Fibroblast of lung (primary cell): ENCODE data around the gene CBR3. TPM values are rescaled to one million over a fixed set of nuclear protein-coding genes. Genes with fewer than 3 reads are reported as not detected.
"Not testable (repeated sequence)": the region's sequence is repeated elsewhere in the genome, so short reads cannot be mapped to it uniquely, and the experiment has no call there.

Experiments used
- DNase-seq, 2 donors: peaks; one replicate each; pipeline versions ENCODE4 v3.0.0 to v3.0.0-alpha.2; 2010; ENCODE audit warnings: low read depth in 2 of 2
- H2AFZ ChIP-seq: 2 replicates; pipeline ENCODE4 v1.5.1; 2012; ENCODE audit warnings: low read length, control low read depth, inconsistent platforms
- H3K27ac ChIP-seq: 2 replicates; pipeline ENCODE4 v1.5.1; 2011; ENCODE audit warnings: low read length, control low read depth; ENCODE audit not compliant: insufficient read depth
- H3K27me3 ChIP-seq: 2 replicates; pipeline ENCODE4 v1.5.1; 2011; ENCODE audit warnings: mild to moderate bottlenecking, low read length; ENCODE audit not compliant: control insufficient read depth, insufficient read depth
- H3K36me3 ChIP-seq: 2 replicates; pipeline ENCODE4 v1.5.1; 2011; ENCODE audit warnings: low read length; ENCODE audit not compliant: control insufficient read depth, insufficient read depth
- H3K4me1 ChIP-seq: 2 replicates; pipeline ENCODE4 v1.5.1; 2011; ENCODE audit warnings: low read length; ENCODE audit not compliant: control insufficient read depth, insufficient read depth; ENCODE audit errors: extremely low read depth
- H3K4me2 ChIP-seq: 2 replicates; pipeline ENCODE4 v1.5.1; 2011; ENCODE audit warnings: low read length, control low read depth; ENCODE audit not compliant: insufficient read depth; ENCODE audit errors: extremely low read depth
- H3K4me3 ChIP-seq, 4 experiments: fragments of 200-600 bp in 1 of 4; sonication (generic) in 1 of 4; replicated peaks in 1 of 4; 2 replicates each; pipeline ENCODE4 v1.5.1; 2011 to 2016; ENCODE audit warnings: low read length in 4 of 4, low read depth in 3 of 4, mild to moderate bottlenecking in 3 of 4, control low read depth in 2 of 4, inconsistent platforms in 1 of 4, mixed read lengths in 1 of 4; ENCODE audit not compliant: insufficient read depth in 1 of 4; ENCODE audit errors: control extremely low read depth in 1 of 4
- H3K79me2 ChIP-seq: 2 replicates; pipeline ENCODE4 v1.5.1; 2012; ENCODE audit warnings: mild to moderate bottlenecking, low read length, inconsistent platforms; ENCODE audit not compliant: control insufficient read depth, insufficient read depth
- H3K9ac ChIP-seq: 2 replicates; pipeline ENCODE4 v1.5.1; 2011; ENCODE audit warnings: mild to moderate bottlenecking, low read length, control low read depth; ENCODE audit not compliant: insufficient read depth
- H3K9me3 ChIP-seq: 2 replicates; pipeline ENCODE4 v1.5.1; 2012; ENCODE audit warnings: low read depth, low read length; ENCODE audit not compliant: control insufficient read depth, insufficient read depth
- H4K20me1 ChIP-seq: 2 replicates; pipeline ENCODE4 v1.5.1; 2011; ENCODE audit warnings: low read length; ENCODE audit not compliant: control insufficient read depth, insufficient read depth; ENCODE audit errors: extremely low read depth
- EZH2 ChIP-seq: IDR thresholded peaks from 2 replicates; pipeline ENCODE4 v1.5.1; 2012; ENCODE audit warnings: low read length, control low read depth, mild to moderate bottlenecking; ENCODE audit errors: missing control alignments
- polyA plus RNA-seq, 2 donors: library from polyadenylated mRNA; depleted of rRNA in 1 of 2; stranded (reverse) in 1 of 2; unstranded in 1 of 2; fragments of >200 nt; gene quantifications; 2 replicates each; pipeline ENCODE4 v1.2.1, GENCODE V29; 2011 to 2012; ENCODE audit warnings: missing spikeins in 1 of 2
- total RNA-seq: library from RNA; depleted of rRNA; stranded (reverse); fragments of >200 nt; gene quantifications from 2 replicates; pipeline ENCODE4 v1.2.1, GENCODE V29; 2014
- TF ChIP-seq, protein P1 (sequence below), 2 donors: IDR thresholded peaks in 1 of 2; conservative IDR thresholded peaks in 1 of 2; 1 replicate in 1 of 2; 2 replicates in 1 of 2; pipeline ENCODE4 v1.5.1; 2011 to 2012; ENCODE audit warnings: low read length in 2 of 2, control low read depth in 1 of 2, inconsistent platforms in 1 of 2, low read depth in 1 of 2, mild to moderate bottlenecking in 1 of 2

The CBR3 gene
- total and polyA plus RNA-seq, 2 donors (not counting 1 experiment from before 2014, with no cell fraction given): 13.2 to 21.1 TPM

DNA sequence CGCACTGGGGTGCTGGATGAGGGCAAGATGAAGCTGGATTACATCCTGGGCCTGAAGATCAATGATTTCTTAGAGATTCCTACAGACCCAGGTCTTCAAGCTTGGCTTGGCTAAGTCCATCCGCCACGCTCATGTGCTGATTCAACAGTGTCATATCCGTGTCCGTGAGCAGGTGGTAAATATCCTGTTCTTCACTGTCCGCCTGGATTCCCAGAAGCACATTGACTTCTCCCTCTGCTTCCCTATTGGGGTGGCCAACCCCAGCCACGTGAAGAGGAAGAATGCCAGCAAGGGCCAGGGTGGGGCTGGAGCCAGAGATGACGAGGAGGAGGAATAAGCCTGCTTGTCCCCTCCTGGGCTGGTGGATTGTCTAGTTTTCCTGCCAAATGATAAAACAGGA is 2.2 kb upstream of the CBR3 start:
- TF ChIP-seq EZH2: no peak
- TF ChIP-seq, protein P1, sequence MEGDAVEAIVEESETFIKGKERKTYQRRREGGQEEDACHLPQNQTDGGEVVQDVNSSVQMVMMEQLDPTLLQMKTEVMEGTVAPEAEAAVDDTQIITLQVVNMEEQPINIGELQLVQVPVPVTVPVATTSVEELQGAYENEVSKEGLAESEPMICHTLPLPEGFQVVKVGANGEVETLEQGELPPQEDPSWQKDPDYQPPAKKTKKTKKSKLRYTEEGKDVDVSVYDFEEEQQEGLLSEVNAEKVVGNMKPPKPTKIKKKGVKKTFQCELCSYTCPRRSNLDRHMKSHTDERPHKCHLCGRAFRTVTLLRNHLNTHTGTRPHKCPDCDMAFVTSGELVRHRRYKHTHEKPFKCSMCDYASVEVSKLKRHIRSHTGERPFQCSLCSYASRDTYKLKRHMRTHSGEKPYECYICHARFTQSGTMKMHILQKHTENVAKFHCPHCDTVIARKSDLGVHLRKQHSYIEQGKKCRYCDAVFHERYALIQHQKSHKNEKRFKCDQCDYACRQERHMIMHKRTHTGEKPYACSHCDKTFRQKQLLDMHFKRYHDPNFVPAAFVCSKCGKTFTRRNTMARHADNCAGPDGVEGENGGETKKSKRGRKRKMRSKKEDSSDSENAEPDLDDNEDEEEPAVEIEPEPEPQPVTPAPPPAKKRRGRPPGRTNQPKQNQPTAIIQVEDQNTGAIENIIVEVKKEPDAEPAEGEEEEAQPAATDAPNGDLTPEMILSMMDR (conservative IDR thresholded peaks at IDR 0.05 in 1 of 2, IDR thresholded peaks at IDR 0.05 in 1 of 2; ENCODE audit: low read depth in 1 of 2, low read length in 2 of 2): no peak
- H3K4me2 ChIP-seq: no peak overlapping the region

DNA sequence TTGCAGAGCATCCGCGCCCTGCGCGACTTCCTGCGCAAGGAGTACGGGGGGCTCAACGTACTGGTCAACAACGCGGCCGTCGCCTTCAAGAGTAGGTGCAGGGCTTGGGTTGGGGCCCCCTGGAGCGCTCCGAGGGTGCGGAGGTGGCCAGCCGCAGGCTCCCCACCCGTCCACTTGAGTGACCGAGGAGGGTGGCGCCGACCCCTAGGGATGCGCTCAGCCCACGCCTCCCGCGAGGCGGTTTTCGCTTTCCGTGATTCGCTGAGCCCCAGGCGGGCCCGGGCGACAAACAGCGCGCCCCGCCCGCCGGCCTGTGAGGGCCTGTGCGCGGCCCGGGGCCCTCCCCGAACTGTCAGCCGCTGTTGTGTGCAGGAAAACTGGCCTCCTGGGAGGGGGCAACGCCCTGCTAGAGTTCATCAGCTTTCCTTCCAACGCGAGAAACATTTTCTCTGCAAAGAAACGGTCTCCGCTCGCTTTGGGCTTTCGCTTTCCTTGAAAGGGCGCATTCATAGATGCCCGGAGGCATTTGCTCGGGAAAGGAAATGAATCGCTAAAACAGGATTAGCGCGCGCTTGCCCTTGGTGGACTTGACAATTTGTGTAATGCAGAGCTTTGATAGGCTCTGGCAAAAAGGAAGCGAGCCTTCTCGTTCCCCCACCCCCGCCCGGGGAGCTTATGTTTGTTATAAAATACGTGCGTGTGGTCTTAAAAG is 668 bp downstream of the CBR3 start:
- no peaks in the 10 kb centered on the region for H3K36me3 ChIP-seq
- H3K27ac ChIP-seq: peak overlapping the region; percentile 88
- peak overlapping the region; percentile 93 for H3K4me2 ChIP-seq
- H3K4me3 ChIP-seq: peak overlapping the region; percentile 48 to 79 (median 64)
- TF ChIP-seq, protein P1 (conservative IDR thresholded peaks at IDR 0.05 in 1 of 2, IDR thresholded peaks at IDR 0.05 in 1 of 2; ENCODE audit: low read depth in 1 of 2, low read length in 2 of 2): no peak
- no peak for TF ChIP-seq EZH2
- H3K27me3 ChIP-seq: no peaks in the 10 kb centered on the region
- no peaks in the 10 kb centered on the region for H4K20me1 ChIP-seq
- peak; percentile 78 to 80 for DNase-seq
- peak overlapping the region; percentile 64 for H3K9ac ChIP-seq
- peaks cover 2% of the 10 kb centered on the region for H3K79me2 ChIP-seq
- H3K4me1 ChIP-seq: peaks cover 11% of the 10 kb centered on the region
- no peaks in the 10 kb centered on the region for H3K9me3 ChIP-seq
- peak overlapping the region; percentile 81 for H2AFZ ChIP-seq

More for the DNA sequence above, 2.2 kb upstream of the CBR3 start:
- H3K9me3 ChIP-seq: no peaks in the 10 kb centered on the region
- no peak for DNase-seq
- no peaks in the 10 kb centered on the region for H3K27me3 ChIP-seq
- peaks cover 2% of the 10 kb centered on the region for H3K79me2 ChIP-seq
- H3K27ac ChIP-seq: no peak overlapping the region
- no peaks in the 10 kb centered on the region for H3K36me3 ChIP-seq
- no peak overlapping the region for H3K9ac ChIP-seq
- H3K4me3 ChIP-seq: no peak overlapping the region
- H4K20me1 ChIP-seq: no peaks in the 10 kb centered on the region
- H2AFZ ChIP-seq: no peak overlapping the region
- H3K4me1 ChIP-seq: peaks cover 8% of the 10 kb centered on the region

DNA sequence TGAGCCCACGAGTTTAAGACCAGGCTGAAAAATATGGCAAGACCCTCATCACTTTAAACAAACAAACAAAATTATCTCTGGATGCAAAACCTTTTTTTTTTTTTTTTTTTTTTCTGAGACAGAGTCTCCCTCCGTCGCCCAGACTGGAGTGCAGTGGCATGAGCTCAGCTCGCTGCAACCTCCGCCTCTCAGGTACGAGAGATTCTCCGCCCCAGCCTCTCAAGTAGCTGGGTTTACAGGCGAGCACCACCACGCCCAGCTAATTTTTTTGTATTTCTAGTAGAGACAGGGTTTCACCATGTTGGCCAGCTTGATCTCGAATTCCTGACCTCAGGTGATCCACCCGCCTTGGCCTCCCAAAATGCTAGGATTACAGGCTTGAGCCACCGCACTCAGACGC is 4.9 kb downstream of the CBR3 start:
- H3K36me3 ChIP-seq, H3K27me3 ChIP-seq, H2AFZ ChIP-seq, H3K9ac ChIP-seq, H3K4me1 ChIP-seq, H3K27ac ChIP-seq, H4K20me1 ChIP-seq, H3K4me3 ChIP-seq, H3K79me2 ChIP-seq, H3K9me3 ChIP-seq, DNase-seq, H3K4me2 ChIP-seq: not testable (repeated sequence)
